Activated naive CD8-positive, alpha-beta T cell treated with anti-CD3 and anti-CD28 coated beads, Interleukin-2, amount 50 U/mL, for 16 hours (primary cell): Measurements from ENCODE around the gene RNF113B.

Source experiments
- DNase-seq: peaks from one replicate; pipeline ENCODE4 v3.0.0-alpha.2; 2020; ENCODE audit warnings: low read depth, low spot score

The RNF113B gene

DNA sequence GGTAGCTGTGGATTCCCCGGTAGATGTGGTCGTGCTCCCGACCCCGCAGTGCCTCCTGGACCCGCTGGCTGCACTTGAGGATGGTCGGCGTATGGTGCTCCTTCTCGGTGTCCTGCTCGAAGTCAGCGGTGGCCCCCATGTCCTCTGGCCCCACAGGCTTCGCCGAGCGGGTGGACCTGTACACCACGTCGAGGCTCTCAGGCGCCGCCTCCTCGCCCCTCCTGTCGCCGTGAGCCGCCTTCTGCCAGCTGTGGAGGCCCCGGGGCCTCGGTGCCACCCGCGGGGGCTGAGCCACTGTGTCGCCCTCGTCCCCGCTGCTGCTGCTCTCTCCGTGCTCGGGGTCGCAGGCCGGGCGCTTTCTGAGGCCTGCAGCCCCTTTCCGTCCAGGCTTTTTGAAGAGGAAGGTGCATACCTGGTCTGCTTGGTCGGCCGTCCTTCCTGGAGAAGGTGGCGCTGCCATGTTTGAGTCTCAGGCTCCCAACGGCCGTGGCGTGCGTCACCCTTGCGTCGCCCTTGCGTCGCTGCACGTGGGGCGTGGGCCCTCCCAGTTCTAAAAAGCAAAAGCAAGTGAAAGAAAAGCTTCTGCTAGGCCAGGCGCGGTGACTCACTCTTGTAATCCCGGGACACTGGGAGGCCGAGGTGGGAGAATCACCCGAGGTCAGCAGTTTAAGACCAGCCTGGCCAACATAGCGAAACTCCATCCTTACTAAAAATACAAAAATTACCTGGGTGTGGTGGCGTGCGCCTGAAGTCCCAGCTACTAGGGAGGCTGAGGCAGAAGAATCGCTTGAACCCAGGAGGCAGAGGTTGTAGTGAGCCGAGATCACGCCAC is at the start of gene RNF113B:
RNF113B (minus strand) TSS at position 493 of the 832 bp plus-strand sequence; CDS start at position 460, 33 bp downstream.
- DNase-seq: no peak

DNA sequence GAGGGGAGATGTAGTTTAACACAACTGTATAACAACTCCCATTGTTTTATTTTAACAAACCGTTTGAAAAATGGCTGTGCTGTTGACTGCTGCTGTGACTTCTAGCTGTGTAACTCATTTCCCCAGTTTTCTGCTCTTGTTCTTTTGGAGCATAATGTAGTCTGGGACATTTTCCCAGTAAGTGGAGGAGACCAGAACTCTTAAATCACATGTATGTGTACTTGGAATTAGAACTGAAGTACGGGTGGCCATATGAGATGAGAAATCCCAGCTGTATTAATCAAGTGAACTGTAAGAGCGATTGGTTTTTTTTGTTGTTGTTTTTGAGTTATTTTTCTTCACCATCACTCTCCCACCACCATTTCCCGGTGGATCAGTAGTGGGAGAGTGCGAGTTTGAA is 49.4 kb upstream of the RNF113B start:
- no peak for DNase-seq

DNA sequence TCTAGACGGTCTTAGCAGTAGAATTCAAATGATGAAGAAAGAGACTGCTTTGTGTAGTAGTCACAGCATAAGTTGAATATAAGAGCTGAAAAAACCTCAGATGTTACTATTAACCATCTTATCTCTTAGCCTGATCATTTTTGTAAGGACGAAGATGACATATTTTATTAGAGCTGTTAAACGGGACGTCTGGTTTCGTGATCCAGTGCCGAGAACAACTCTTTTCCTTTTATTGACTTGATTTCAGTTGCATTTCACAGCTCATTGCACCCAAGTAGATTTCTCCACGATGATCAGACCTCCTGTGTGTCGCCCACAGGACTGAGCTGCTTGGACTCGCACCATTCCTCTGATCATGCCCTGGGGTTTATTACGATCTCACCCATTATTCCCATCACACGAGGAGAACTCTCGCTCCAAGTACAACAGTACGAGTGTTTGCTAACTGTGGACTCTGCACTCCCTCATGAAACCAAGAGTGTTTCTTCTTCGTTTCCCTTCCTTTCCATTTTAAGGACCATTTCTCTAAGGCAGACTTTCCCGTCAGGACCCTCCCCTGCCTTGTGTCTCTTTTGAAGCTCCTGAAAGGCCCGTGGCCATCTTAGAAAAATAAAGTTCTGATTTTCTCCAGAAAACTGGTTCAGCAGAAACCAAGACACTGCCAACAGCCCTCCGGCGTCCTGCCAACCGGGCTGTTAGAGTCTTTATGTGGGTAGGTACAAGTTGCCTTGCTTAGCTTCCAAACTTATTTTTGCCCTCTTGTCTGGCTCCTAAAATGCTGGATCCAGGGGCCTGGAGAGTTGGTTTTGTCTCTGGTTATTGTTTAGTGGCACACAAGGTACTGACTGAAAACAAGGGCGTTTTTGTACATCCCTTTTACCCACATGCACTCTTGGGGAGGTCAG is 48.2 kb upstream of the RNF113B start:
- no peak for DNase-seq

GRCh38 chr13:98224557-98224956 is 47.5 kb upstream of the RNF113B start:
- DNase-seq: no peak

DNA sequence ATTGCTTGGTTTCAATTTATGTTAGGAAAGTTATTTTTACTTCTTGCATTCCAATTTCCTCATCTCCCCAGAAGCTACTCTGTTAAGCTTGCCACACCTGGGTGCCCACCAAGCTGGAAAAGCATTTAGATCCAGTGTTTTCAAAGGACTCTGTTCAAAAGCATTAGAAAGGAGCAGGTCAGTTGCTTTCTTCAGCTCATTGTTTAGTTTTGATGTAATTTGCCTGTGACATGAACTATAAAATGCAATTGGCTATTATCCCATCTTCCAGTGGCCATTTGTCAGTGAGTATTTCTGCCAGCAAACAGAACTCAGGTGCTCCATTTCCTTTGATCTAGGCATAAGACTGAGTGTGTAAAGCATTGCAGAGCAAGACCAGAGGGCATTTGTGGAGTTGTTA is 46.7 kb upstream of the RNF113B start:
- DNase-seq: no peak

- DNase-seq: no peak
These were observed 45.7 kb upstream of the RNF113B start for GRCh38 chr13:98222816-98223215.

DNA sequence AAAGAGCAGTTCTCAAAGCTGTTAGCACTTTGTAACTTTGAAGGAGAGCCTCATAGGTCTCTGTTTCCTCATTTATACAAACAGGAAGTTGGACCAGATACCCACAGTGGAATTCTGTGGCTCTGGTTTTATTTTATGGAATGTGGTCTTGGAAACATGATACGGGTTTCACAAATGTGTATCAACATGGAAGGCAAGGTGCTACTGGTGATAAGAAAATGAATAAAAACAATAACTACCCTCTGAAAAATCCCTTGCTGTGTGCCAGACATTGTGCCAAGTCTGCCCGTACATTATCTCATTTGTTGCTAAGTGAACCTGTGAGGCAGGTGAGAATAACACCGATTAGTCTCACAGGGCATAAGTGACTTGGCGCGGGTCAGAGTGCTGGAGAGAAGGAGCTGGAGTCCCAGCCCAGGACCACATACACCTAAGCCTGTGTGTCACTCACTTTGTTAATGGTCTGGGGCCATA is 45.0 kb upstream of the RNF113B start:
- no peak for DNase-seq

GRCh38 chr13:98221234-98221633 is 44.2 kb upstream of the RNF113B start:
- no peak for DNase-seq

- no peak for DNase-seq
These were observed 43.3 kb upstream of the RNF113B start for GRCh38 chr13:98220271-98220791.

DNA sequence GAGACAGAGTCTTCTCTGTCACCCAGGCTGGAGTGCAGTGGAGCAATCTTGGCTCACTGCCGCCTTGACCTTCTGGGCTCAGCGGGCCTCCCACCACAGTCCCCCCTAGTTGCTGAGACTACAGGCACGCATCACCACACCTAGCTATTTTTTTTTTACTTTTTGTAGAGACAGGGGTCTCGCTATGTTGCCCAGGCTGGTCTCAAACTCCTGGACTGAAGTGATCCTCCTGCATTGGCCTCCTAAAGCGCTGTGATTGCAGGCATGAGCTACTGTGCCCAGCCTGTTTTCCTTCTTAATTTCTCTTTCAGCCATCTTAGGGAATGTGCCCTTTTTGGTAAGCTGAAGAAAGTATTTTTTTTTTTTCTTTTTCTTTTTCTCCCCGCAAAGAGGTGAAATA is 42.6 kb upstream of the RNF113B start:
- DNase-seq: no peak

- DNase-seq: no peak
These were observed 40.5 kb upstream of the RNF113B start for GRCh38 chr13:98217597-98217996.

- DNase-seq: no peak
These were observed 39.7 kb upstream of the RNF113B start for GRCh38 chr13:98216711-98217285.

DNA sequence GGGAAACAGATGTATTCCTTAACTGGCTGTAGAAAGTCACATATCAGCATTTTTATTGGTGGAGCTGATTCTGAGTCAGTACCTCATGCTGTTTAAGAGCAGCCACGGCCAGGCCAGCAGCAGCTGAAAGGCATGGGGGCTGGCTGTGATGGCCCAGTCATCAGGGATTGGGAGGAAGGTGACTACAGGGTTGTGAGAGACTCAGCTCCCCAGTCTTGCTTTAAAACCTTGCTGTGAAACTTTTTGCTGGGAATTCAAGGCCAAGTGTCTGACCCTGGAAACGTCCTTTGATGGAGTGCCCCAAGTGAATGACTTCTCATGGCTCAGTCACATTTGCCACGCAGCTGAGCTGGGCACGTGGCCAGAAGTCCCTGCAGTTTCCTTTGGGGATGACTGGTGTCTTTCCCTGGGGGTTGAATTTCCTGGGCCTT is 39.1 kb upstream of the RNF113B start:
- DNase-seq: no peak

GRCh38 chr13:98215508-98215907 is 38.4 kb upstream of the RNF113B start:
- DNase-seq: no peak

GRCh38 chr13:98214707-98215106 is 37.6 kb upstream of the RNF113B start:
- no peak for DNase-seq

DNA sequence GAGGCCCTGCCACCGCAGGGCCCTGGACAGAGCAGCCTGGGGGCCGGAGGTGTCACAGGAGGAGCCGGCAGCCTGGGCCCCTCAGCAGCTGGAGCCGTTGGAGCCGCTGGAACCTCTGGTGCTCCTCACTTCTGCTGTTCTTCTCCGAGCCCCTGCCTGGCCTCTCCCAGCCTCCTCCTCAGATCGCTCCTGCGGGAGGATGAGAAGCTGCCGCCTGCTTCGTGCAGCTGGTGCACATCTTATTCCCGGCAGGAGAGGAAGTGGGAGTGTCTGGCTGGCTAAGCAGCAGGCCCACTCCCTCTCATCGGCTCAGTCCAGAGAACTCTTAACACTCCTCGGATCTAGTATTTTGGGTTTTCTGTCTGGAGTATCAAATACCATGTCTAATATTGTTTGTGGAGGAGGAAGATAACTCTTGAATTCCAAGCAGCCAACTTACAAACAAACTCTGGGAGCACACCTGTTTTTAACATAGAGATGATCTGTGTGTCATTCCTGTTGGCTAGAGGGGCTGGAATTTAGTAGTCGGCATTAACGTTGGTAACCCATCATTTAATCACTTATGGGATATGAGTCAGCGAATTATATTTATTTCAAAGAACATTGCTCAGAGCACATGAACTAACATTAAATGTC is 37.1 kb upstream of the RNF113B start:
- no peak for DNase-seq

DNA sequence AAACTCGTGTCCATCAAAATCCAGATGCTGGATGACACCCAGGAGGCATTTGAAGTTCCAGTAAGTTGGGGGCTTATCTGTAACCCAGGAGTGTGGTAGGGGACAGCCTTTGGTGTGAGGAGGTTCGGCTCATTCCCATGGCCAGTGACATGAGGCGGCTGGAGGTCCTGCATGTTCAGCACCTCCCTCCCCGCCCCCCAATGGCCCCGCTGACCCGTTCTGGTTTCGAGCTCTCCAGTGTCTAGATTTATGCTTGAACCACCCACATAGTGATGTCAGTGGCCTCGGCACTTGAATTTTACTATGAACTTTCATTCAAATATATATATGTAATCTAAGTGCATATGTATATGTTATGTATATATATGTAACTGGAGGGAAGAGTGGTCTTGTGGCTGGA is 36.3 kb upstream of the RNF113B start:
- DNase-seq: no peak

DNA sequence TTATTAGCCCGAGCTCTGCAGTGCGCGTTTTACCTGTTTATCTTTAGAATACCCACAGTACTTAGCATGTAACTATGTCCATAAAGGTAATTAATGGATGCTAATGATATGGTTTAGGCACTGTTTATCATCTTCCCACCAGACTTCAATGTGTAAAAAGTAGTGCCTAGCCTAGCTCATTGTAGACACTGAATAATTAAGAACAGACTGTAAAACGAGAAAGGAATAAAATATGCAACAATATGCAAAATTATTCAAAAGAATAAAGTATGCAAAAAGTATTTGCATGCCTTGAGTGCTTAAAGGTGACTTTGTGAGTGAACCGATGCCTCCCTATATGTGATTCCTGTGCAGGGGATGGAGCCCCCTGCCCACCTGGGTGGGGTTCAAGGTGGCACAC is 35.7 kb upstream of the RNF113B start:
- DNase-seq: no peak

GRCh38 chr13:98208606-98209005 is 31.5 kb upstream of the RNF113B start:
- DNase-seq: no peak

DNA sequence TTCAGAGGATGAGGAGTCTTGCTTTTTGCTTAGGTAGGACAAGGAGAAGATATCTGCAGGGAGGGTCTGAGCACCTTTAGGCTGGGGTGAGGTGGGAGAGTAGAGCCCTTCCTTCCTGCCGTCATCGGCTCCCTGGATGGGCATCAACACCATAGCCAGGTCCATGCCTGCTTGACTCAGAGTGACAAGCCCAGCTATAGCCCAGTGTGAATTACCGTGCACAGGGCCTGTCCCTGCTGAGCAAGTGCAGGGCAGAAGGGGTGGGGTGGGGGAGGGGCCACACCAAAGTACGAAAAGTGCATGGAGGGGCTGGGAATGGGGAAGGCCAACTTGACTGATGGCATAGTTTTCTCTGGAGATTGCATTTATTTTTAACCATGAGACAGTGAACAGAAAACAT is 30.3 kb upstream of the RNF113B start:
- no peak for DNase-seq

- no peak for DNase-seq
These were observed 29.9 kb upstream of the RNF113B start for GRCh38 chr13:98206946-98207345.
